ENCODE measurements around the gene SLC8A3. TPM values are rescaled to one million over a fixed set of nuclear protein-coding genes. Genes with fewer than 3 reads are reported as not detected.
A peak's percentile ranks its signal among the peaks of the same experiment; 100 is the strongest.

SLC8A3 gene
- total and polyA plus RNA-seq, 4 donors: 0.08 to 3.7 (median 0.85) TPM

GRCh38 chr14:70121521-70121920, 67.2 kb downstream of the SLC8A3 start:
- no peak overlapping the region for H3K4me3 ChIP-seq
- peaks cover 0 to 7% (median 5%) of the 10 kb centered on the region in 3 donors for H3K27me3 ChIP-seq (ENCODE audit: control insufficient read depth in 3 of 3, insufficient read depth in 3 of 3, low read length in 2 of 3)
- no peak overlapping the region for H3K9ac ChIP-seq (ENCODE audit: insufficient read depth in 1 of 2, low read length in 2 of 2)
- no peaks in the 10 kb centered on the region for H3K4me1 ChIP-seq (ENCODE audit: control insufficient read depth in 5 of 5, insufficient read depth in 5 of 5, low read length in 5 of 5)
- no peak overlapping the region for H3K27ac ChIP-seq (ENCODE audit: low read depth in 1 of 2, low read length in 1 of 2)
- TF ChIP-seq CTCF (IDR thresholded peaks at IDR 0.05; ENCODE audit: control extremely low read depth, extremely low read depth): no peak
- ATAC-seq (ENCODE audit: insufficient read depth, low FRiP score) (no peak), DNase-seq (no peak)
- WGBS, 2 donors: 27 to 76% methylated on average over 1 of the region's 1 CpG
- peaks cover 0 to 3% (median 0%) of the 10 kb centered on the region in 4 donors for H3K9me3 ChIP-seq (ENCODE audit: control insufficient read depth in 4 of 4, insufficient read depth in 3 of 4, low read length in 3 of 4)
- H3K36me3 ChIP-seq (ENCODE audit: control insufficient read depth in 4 of 4, insufficient read depth in 4 of 4, low read length in 4 of 4): no peaks in the 10 kb centered on the region

- no peak overlapping the region for H3K27ac ChIP-seq (ENCODE audit: low read depth in 1 of 2, low read length in 1 of 2)
- peaks cover 0 to 3% (median 0%) of the 10 kb centered on the region in 4 donors for H3K9me3 ChIP-seq (ENCODE audit: control insufficient read depth in 4 of 4, insufficient read depth in 3 of 4, low read length in 3 of 4)
- no peak overlapping the region for H3K4me3 ChIP-seq
- ATAC-seq (ENCODE audit: insufficient read depth, low FRiP score) (no peak), DNase-seq (peak in 1 of 3 donors; percentile 33)
- no peak for TF ChIP-seq CTCF (IDR thresholded peaks at IDR 0.05; ENCODE audit: control extremely low read depth, extremely low read depth)
- H3K36me3 ChIP-seq (ENCODE audit: control insufficient read depth in 4 of 4, insufficient read depth in 4 of 4, low read length in 4 of 4): no peaks in the 10 kb centered on the region
- H3K4me1 ChIP-seq (ENCODE audit: control insufficient read depth in 5 of 5, insufficient read depth in 5 of 5, low read length in 5 of 5): no peaks in the 10 kb centered on the region
- H3K27me3 ChIP-seq (ENCODE audit: control insufficient read depth in 3 of 3, insufficient read depth in 3 of 3, low read length in 2 of 3): peaks cover 0 to 7% (median 5%) of the 10 kb centered on the region in 3 donors
- H3K9ac ChIP-seq (ENCODE audit: insufficient read depth in 1 of 2, low read length in 2 of 2): no peak overlapping the region
- WGBS, 2 donors: 67 to 88% methylated on average over 3 of the region's 3 CpGs
Observed at GRCh38 chr14:70118064-70118463, 70.7 kb downstream of the SLC8A3 start.

GRCh38 chr14:70116278-70116677, 72.5 kb downstream of the SLC8A3 start:
- H3K9me3 ChIP-seq (ENCODE audit: control insufficient read depth in 4 of 4, insufficient read depth in 3 of 4, low read length in 3 of 4): peaks cover 0 to 3% (median 0%) of the 10 kb centered on the region in 4 donors
- no peaks in the 10 kb centered on the region for H3K36me3 ChIP-seq (ENCODE audit: control insufficient read depth in 4 of 4, insufficient read depth in 4 of 4, low read length in 4 of 4)
- H3K27ac ChIP-seq (ENCODE audit: low read depth in 1 of 2, low read length in 1 of 2): no peak overlapping the region
- ATAC-seq (ENCODE audit: insufficient read depth, low FRiP score) (no peak), DNase-seq (peak in 1 of 3 donors; percentile 2)
- TF ChIP-seq CTCF (IDR thresholded peaks at IDR 0.05; ENCODE audit: control extremely low read depth, extremely low read depth): no peak
- H3K9ac ChIP-seq (ENCODE audit: insufficient read depth in 1 of 2, low read length in 2 of 2): no peak overlapping the region
- no peak overlapping the region for H3K4me3 ChIP-seq
- peaks cover 0 to 5% (median 0%) of the 10 kb centered on the region in 3 donors for H3K27me3 ChIP-seq (ENCODE audit: control insufficient read depth in 3 of 3, insufficient read depth in 3 of 3, low read length in 2 of 3)
- 64 to 68% methylated on average over 5 of the region's 5 CpGs for WGBS, 2 donors
- H3K4me1 ChIP-seq (ENCODE audit: control insufficient read depth in 5 of 5, insufficient read depth in 5 of 5, low read length in 5 of 5): no peaks in the 10 kb centered on the region

GRCh38 chr14:70114621-70115156, 74.1 kb downstream of the SLC8A3 start:
- peaks cover 0 to under 1% (median 0%) of the 10 kb centered on the region in 4 donors for H3K9me3 ChIP-seq (ENCODE audit: control insufficient read depth in 4 of 4, insufficient read depth in 3 of 4, low read length in 3 of 4)
- H3K27me3 ChIP-seq (ENCODE audit: control insufficient read depth in 3 of 3, insufficient read depth in 3 of 3, low read length in 2 of 3): no peaks in the 10 kb centered on the region
- no peak for DNase-seq
- no peak for ATAC-seq (ENCODE audit: insufficient read depth, low FRiP score)
- H3K27ac ChIP-seq (ENCODE audit: low read depth in 1 of 2, low read length in 1 of 2): no peak overlapping the region
- no peak overlapping the region for H3K4me3 ChIP-seq
- TF ChIP-seq CTCF (IDR thresholded peaks at IDR 0.05; ENCODE audit: control extremely low read depth, extremely low read depth): no peak
- no peaks in the 10 kb centered on the region for H3K36me3 ChIP-seq (ENCODE audit: control insufficient read depth in 4 of 4, insufficient read depth in 4 of 4, low read length in 4 of 4)
- 85 to 90% methylated on average over 12 of the region's 12 CpGs for WGBS, 2 donors
- no peaks in the 10 kb centered on the region for H3K4me1 ChIP-seq (ENCODE audit: control insufficient read depth in 5 of 5, insufficient read depth in 5 of 5, low read length in 5 of 5)
- H3K9ac ChIP-seq (ENCODE audit: insufficient read depth in 1 of 2, low read length in 2 of 2): no peak overlapping the region

All from lung (tissue), 12 donors.